CD4-positive, alpha-beta T cell treated with Interferon alpha-2 for 1 hour (primary cell): Measurements from ENCODE around the gene PTPDC1.

Source experiments
- DNase-seq, 2 donors: peaks; one replicate each; pipeline ENCODE4 v3.0.0-alpha.2; 2020 to 2022

PTPDC1 gene, protein sequence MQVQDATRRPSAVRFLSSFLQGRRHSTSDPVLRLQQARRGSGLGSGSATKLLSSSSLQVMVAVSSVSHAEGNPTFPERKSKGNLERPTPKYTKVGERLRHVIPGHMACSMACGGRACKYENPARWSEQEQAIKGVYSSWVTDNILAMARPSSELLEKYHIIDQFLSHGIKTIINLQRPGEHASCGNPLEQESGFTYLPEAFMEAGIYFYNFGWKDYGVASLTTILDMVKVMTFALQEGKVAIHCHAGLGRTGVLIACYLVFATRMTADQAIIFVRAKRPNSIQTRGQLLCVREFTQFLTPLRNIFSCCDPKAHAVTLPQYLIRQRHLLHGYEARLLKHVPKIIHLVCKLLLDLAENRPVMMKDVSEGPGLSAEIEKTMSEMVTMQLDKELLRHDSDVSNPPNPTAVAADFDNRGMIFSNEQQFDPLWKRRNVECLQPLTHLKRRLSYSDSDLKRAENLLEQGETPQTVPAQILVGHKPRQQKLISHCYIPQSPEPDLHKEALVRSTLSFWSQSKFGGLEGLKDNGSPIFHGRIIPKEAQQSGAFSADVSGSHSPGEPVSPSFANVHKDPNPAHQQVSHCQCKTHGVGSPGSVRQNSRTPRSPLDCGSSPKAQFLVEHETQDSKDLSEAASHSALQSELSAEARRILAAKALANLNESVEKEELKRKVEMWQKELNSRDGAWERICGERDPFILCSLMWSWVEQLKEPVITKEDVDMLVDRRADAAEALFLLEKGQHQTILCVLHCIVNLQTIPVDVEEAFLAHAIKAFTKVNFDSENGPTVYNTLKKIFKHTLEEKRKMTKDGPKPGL

DNA sequence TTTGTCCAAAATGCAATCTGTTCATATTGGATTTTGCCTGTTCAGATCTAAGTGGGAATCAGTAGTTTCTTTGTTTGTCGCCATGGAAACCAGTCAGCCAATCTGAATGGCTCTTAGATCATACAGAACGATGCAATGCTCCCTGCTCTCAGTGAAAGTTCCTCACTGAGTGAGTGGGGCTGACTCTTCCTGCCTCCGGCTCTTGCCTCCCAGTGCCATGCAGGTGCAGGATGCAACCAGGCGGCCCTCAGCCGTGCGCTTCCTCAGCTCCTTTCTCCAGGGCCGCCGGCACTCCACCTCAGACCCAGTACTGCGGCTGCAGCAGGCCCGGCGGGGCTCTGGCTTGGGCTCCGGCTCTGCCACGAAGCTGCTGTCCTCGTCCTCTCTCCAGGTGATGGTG, at the start of gene PTPDC1:
Gene PTPDC1, plus strand, starts transcription at position 151 of the 400 bp plus-strand sequence. Its CDS starts 67 bp downstream, at position 218.
- no peak for DNase-seq

DNA sequence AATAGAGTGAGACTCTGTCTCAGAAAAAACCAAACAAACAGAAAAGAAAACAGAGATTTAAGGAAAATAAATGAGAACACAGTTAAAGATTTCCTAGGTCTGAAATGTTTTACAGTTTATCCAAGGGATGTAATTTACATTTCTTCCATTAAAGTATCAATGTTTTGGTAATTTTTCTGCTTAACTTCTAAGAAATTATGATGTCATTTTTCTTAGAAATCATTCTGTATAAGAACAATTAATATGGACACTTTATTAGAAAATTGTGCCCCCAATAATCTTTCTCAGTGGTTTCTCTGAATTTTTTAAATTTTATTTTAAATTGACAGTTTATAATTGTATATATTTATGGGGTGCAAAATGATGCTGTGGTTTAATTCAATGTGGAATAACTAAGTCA, 49.8 kb upstream of the PTPDC1 start:
- no peak for DNase-seq

DNA sequence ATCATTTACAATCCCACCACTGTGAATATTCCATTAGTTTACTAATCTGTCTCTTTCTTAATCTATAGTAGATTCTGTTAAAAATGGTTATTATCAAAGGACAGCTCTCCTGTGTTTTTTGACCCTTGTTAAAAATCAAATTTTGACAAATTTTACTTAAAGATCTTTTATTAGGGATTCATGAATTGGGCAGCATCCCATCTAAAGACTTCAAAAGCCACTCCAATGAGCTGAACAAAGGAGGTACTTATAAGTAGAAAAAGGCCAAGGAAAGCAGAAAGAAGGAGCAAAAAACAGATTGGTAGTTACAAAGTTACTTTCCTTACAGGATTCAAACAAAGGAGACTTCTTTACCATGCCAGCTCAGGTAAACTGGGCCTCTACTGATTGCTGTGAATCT, 44.5 kb upstream of the PTPDC1 start:
- no peak for DNase-seq

DNA sequence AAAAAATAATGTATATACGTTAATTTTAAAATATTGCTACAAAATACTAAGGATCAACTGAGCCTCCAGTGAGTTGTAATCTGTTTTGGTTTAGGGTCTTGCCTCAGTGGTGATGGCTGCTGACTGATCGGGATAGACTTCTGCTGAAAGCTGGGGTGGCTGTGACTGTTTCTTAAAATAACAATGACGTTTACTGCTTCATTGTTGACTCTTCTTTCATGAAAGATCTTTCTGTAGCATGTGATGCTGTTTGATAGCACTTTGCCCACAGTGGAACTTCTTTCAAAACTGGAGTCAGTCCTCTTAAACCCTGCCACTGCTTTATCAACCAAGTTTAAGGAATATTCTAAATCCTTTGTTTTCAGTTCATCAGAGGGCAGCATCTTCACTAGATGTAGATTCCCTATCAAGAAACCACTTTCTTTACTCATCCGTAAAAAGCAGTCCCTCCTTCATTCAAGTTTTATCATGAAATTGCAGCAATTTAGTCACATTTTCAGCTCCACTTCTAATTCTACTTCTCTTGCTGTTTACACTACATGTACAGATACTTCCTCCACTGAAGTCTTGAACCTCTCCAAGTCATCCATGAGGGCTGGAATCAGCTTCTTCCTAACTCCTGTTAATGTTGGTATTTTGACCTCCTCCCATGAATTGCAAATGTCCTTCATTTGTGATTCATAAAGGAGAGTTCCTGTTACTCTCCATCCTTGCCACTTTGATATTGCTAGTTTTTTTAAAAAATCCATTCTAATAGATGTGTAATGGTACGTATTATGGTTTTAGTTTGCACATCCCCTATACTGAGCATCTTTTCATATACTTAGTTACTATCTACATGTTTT, 41.5 kb upstream of the PTPDC1 start:
- DNase-seq: no peak

DNA sequence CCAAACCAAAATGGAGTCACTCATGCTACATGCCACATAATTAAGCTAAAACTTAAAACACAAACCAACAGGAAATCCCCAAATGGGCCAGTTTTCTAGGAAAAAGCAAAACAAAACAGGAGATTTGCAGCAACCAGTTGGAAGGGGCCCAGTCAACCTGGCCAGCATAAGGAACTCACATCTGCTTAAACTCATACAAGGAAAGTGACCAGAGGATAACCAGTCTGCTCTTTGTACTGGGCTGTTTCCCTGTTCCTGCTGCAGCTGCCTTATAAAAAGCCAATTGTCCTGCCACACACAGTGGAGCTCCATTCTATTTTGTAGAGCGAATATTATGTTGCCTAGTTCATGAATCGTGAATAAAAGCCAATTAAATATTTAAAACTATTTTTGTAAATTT, 29.5 kb upstream of the PTPDC1 start:
- no peak for DNase-seq

DNA sequence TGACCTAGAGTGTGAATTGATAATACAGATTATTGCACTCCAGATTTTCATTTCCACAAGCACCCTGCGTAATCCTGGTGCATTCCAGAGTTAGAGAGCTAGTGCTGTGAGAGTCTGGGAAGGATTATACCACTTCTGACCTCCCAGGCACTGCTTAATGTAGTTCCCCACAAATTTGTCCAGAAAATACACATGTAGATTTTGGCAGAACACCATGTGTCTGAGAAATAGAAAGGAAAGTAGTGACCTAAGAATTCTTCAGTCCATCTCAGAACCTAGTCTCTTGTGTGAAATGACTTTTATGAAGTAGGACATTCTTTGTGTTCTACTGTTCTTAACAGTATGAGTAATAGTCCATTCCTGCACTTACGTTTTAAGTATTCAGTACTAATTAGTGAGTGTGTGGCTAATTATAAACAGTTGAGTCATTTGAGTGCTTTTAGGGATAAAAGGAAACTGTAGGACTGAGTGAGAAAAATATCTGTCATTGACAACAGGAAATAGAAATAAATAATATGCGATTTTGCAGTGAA, 27.8 kb upstream of the PTPDC1 start:
- DNase-seq: no peak

DNA sequence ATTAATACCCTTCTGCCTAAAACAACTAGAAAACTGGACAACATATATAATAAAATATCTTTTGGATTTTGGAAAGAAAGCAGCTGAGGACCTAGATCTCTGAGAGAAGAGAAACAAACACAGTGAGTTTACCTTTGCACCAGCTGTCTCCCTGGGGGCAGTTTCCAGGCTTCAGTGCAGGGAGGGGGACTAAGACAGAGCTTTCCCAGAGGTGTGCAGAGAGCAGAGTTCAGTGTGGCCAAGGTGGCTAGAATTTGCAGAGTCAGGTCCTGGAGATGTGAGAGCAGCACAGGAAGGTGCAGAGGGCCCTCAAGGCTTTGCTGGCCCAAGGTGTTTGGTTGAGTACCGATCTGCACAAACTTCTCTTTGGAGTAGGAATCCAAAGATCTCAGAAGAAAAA, 26.3 kb upstream of the PTPDC1 start:
- DNase-seq: no peak

DNA sequence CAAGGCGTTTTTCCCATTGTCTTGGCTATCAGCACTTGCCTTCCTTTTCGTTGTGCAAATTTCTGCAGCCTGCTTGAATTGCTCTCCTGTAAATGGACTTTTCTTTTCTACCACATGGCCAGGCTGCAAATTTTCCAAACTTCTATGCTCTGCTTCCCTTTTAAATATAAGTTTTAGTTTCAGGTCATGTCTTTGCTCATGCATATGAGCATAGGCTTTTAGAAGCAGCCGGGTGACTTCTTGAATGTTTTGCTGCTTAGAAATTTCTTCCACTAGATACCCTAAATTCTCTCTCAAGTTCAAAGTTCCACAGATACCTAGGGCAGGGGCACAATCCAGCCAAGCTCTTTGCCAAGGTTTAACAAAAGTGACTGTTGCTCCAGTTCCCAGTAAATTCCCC, 22.4 kb upstream of the PTPDC1 start:
- DNase-seq: no peak

DNA sequence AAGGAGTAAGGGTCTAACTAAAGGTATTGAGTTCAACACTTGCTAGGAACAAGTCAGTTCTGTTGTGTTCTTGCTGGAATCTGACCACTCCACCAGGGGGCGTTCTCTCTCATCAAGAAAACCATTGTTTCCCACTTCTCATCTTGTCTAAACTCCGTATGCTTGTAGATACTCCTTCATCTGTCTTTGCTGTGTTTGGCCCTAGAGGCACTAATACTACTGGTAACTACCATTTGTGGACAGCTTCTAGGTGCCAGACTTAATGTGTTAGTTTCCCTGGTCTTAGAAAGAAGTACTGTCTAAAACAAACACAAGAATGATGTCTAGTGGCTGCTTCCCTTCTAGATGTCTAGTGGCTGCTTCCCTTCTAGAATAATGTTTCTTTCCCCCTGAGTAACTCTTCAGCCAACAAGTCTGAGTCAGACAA, 18.7 kb upstream of the PTPDC1 start:
- peak; percentile 69 to 70 for DNase-seq

DNA sequence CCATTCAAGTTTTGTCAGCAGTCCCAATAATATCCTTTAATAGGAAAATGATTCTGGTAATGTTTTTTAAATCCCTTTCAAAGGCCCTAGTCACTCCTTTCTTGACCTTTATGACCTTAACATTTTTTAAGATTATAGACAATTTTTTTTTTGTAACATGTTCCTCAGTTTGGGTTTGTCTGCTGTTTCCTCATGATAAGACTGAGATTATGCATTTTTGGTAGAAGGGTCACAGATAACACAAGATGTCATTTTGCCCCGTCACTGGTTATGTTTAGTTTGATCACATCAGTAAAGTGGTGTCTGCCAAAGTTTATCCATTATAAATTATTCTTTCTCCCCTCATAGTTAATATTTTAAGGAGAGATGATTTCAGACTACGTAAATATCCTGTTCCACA, 16.0 kb upstream of the PTPDC1 start:
- DNase-seq: no peak

DNA sequence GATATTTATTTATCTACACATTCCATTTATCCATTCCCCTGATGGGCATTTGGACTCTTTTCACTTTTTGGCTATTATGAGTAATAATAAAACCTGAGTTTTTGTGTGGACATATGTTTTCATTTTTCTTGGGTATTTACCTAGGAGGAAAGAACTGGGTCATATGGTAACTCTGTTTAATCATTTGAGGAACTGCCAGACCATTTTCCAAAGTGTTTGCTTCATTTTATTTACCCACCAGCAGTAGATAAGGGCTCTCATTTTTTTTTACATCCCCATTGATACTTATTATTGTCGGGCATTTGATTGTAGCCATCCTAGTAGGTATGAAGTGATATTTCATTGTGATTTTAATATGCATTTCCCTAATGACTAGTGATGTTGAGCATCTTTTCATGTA, 7.7 kb upstream of the PTPDC1 start:
- DNase-seq: no peak

DNA sequence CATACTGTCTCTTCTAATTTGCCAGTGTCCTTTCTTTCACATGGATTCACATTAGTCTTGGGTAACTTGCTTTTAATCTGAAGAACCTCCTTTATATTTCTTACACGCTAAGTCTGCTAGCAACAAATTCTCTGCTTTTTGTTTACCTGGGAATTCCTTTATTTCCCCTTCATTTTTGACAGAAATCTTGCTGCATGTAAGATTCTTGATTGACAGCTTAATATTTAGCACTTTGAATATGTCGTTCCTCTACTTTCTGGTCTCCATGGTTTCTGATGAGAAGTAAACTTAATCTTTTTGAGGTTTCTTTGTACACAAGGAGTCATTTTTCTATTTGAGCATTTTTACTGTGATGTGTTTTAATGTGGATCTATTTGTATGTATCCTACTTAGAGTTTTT, 6.2 kb upstream of the PTPDC1 start:
- DNase-seq: no peak

DNA sequence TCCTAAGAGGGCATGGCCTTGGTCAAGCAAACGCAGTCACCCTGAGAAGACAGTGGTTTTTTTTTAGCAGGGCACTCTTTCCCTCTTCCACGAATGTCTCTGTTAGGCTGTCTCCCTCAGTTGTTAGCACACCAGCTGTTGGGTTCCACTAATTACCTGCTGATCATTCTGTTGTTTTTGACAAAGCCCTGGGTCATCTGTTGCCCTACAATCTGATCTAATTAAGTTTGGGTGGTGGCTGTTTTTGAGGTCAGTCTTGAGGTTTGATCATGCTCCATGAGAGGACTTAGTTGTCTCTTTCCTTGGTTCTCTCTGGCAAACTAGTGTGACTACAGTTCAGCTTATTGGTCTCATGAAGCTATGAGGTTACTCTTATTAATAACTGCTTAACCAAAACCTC, 5.0 kb upstream of the PTPDC1 start:
- no peak for DNase-seq

DNA sequence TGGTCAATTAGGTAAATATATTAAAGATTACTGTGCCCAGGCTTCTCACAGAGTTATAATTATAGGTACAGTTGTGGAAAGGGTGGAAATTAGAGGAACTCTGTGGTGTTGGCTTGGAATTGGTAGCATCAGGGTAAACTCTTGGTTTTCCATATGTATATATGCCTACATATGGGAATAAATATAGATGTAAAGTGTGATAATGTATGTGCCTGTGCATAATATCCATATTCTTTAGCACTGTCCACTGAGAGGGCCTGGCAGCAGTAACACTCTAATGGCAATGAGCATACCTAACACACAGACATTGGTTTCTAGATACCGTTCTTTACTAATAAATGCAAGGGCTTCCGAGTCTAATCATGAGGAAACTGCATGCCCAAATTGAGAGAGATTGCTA, 4.0 kb upstream of the PTPDC1 start:
- DNase-seq: no peak

DNA sequence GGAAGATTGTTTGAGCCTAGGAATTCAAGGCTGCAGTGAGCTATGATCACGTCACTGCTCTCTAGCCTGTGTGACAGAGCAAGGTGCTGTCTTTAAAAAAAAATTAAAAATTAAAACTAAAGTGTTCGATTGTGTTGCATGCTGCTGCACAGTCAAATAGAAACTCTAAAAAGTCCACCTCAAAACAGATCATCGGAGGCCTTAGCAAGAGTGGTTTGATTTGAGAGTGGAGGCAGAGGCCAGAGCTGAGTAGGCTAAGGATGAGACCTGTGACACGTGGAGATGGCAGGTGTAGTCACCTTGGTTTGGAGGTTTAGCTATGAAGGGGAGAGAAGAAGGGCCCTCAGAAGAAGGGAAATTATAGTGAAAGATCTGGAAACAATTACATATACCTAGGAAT, 2.8 kb upstream of the PTPDC1 start:
- no peak for DNase-seq

DNA sequence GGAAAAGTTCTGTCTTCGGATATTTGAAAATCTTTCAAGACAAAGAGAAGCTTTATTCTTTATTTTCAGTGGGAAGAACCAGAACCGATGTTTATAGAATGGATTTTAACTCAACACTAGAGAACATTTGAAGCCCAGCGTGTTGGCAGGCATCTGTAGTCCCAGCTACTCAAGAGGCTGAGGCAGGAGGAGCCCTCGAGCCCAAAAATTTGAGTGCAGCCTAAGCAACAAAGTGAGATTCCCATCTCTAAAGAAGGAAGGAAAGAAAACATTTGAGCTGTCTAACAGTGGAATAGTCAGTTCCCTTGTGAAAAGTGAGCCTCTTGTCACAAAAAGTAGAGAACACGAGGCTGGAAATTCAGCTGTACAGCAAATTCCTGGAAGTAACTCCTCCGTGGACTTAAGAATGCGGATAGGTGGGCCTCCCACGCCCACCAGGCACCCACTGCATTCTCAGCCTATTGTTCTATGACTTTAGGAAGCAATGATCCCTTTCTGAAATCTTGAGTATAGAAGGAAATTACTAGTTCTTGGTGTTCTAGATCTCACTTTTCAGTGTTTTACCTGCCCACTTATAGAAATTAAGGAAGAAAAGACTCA, 2.3 kb upstream of the PTPDC1 start:
- no peak for DNase-seq

DNA sequence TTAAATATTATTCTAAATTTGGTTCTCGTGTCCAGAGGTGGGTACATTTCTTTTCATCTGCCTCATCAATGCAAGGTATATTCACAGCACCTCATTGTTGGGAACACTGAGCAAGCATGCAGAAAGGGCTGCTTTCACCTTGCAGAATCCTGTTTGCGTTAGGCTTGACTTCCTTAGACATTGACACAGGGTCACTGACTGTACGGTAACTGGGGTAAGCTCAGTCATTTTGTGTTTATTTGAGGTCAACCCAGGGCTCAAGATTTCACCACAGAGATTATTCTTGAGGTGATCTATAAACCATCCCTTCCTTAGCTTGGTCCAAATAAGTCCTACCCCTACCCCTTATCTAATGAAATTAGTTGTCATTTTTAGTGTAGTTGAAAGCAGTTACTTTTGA, 1.7 kb upstream of the PTPDC1 start:
- no peak for DNase-seq

DNA sequence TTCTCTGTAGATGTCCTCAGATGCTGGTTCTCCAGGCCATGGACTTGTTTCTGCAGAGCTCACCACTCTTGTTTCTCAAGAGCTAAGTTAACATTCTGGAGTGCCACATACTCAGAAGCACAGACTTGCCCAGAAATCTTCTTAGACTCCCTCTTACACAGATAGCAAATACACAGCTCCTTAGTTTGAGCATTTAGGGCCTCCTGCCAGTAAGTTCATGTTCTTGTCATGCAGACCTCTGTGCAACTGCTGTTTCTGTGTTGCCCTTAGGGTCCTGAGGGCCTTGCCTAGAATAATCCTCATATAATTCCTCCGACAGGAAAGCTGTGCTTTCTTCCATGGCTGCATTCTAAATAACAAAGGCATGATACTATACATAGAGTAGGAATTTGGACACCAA, 1.3 kb upstream of the PTPDC1 start:
- DNase-seq: no peak

DNA sequence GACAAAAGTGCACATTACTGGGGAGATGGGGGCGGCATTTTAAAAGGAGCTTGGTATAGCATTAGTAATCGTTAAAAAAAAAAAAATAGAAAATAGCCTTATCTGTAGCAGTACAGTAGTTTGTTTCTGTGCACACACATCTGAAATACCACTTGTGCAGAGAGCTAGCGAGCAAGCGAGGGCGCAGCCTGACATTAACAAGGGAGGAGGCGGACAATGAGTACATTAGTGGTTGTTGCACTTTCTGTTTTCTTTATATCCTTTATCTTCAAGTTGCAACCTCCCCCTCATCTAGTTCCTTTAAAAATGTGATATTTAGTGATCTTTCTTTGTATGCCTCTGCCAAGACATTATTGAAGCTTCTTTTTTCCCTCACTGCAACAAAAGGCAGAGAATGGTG, 880 bp upstream of the PTPDC1 start:
- DNase-seq: no peak

DNA sequence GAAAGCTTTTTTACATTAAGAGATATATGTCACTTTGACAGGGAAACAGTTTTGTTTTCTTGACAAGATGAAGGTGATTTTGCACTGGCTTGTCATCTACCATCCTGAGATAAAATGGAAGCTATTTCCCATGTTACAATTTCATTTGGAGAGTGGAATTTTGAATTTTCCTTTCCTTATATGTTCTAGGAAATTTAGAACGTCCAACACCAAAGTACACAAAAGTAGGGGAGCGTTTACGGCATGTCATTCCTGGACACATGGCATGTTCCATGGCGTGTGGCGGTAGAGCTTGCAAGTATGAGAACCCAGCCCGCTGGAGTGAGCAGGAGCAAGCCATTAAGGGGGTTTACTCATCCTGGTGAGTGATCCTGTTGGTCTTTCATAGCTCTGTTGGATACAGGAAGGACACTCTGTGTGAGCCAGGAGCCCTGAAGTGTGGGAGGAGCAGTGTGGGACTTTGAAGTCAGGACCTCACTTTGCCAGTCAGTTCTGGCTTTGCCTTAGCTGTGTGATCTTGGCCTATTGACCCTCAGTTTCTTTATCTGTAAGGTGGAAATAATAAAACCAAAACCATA, 887 bp downstream of the PTPDC1 start:
- DNase-seq: no peak

DNA sequence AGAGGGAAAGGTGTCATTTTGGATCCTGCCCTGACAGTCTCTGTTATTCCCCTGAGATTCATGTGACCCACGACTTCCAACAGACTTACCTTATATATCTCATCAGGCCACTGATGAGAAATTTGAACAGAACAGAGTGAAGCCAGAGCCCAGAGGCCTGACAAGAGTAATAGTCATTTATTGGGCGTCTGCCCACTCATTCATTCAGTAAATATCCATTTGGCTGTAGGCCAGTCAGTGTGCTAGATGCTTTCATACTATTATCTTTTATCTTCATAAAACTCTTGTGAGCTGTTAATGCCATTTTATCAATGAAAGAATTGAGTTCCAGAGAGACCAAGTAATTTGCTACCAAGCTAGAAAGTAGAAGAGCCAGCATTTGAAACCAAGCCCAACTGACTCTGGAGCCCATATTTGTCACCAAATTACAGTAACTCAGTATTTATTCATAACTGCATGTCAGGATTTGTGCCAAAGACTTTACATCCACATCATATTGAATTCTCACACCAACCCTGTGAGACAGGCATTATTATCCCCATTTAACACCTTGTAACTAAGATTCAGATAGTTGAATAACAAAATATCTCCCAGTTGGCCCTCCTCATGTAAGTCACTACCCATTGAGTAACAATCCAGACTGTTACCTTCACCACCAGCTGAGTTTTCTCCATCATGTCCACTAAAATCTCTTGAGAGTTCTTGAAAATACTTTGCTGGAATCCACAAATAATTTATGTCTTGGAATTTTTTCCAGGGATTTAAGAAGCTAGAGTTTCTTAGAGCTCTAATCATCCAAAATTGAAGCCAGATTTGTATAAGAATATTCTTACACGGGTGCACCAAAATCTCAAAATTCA, 2.5 kb downstream of the PTPDC1 start:
- no peak for DNase-seq
